ENCODE data around the gene EXOC5.
"Not testable (repeated sequence)": the region's sequence is repeated elsewhere in the genome, so short reads cannot be mapped to it uniquely, and the experiment has no call there.

The EXOC5 gene

DNA sequence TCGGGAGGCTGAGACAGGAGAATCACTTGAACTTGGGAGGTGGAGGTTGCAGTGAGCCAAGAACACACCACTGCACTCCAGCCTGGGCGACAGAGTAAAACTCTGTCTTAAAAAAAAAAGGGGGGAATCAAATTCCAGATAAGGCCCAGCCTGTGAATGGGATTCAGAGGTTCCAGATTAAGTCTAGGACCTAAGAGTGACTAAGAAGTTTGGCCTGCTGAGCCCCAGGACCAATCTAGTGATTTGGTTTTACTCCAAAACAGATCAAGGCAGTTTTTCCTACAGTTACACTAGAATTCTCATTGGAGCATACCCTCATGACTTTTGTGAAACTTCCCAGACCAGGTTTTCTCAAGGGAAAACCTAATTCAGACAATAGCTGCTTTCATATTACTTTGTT lies 22.8 kb downstream of the EXOC5 start:
- Histone ChIP-seq H3K79me2 (peaks cover 2% of the 10 kb centered on the region), H3K36me3 (ENCODE audit: control insufficient read depth, insufficient read depth, low read length) (no peaks in the 10 kb centered on the region), H3K4me3 (ENCODE audit: low read depth, low read length) (no peak overlapping the region), H3K9ac (no peak overlapping the region), H3K27ac (no peak overlapping the region), H3K9me3 (ENCODE audit: control insufficient read depth, low read length) (no peaks in the 10 kb centered on the region), H3K27me3 (ENCODE audit: control insufficient read depth, insufficient read depth, low read length) (no peaks in the 10 kb centered on the region), H3K4me2 (ENCODE audit: low read length) (no peak overlapping the region), H2AFZ (no peak overlapping the region), H3K4me1 (no peaks in the 10 kb centered on the region)
- TF ChIP-seq, protein P1, sequence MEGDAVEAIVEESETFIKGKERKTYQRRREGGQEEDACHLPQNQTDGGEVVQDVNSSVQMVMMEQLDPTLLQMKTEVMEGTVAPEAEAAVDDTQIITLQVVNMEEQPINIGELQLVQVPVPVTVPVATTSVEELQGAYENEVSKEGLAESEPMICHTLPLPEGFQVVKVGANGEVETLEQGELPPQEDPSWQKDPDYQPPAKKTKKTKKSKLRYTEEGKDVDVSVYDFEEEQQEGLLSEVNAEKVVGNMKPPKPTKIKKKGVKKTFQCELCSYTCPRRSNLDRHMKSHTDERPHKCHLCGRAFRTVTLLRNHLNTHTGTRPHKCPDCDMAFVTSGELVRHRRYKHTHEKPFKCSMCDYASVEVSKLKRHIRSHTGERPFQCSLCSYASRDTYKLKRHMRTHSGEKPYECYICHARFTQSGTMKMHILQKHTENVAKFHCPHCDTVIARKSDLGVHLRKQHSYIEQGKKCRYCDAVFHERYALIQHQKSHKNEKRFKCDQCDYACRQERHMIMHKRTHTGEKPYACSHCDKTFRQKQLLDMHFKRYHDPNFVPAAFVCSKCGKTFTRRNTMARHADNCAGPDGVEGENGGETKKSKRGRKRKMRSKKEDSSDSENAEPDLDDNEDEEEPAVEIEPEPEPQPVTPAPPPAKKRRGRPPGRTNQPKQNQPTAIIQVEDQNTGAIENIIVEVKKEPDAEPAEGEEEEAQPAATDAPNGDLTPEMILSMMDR (IDR thresholded peaks at IDR 0.05), result no peak

DNA sequence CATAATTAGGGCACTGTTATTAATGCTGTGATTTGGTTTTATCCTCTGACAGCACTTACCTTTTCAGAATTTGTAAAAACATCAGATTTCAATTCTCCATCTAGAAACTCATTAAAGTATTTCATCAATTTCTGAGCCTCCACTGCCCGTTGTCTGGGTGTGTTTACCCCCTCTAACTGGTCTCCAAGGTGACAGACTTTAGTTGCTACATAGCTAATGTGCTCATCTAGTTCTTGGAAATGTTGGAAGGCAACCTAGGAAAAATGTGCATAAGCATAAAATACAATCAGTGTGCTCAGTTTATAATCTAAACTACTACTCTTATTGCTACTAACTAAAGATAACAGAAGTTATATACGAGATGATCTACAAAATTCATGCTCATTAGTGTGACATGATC lies 24.6 kb downstream of the EXOC5 start:
- no peaks in the 10 kb centered on the region for H3K9me3 ChIP-seq (ENCODE audit: control insufficient read depth, low read length)
- H3K27ac ChIP-seq, result no peak overlapping the region
- H3K36me3 ChIP-seq (ENCODE audit: control insufficient read depth, insufficient read depth, low read length), result no peaks in the 10 kb centered on the region
- no peak overlapping the region for H3K9ac ChIP-seq
- H3K4me2 ChIP-seq (ENCODE audit: low read length), result no peak overlapping the region
- no peaks in the 10 kb centered on the region for H3K27me3 ChIP-seq (ENCODE audit: control insufficient read depth, insufficient read depth, low read length)
- H3K4me1 ChIP-seq, result no peaks in the 10 kb centered on the region
- TF ChIP-seq, protein P1 (IDR thresholded peaks at IDR 0.05), result no peak
- no peak overlapping the region for H3K4me3 ChIP-seq (ENCODE audit: low read depth, low read length)
- no peak overlapping the region for H2AFZ ChIP-seq
- no peaks in the 10 kb centered on the region for H3K79me2 ChIP-seq

DNA sequence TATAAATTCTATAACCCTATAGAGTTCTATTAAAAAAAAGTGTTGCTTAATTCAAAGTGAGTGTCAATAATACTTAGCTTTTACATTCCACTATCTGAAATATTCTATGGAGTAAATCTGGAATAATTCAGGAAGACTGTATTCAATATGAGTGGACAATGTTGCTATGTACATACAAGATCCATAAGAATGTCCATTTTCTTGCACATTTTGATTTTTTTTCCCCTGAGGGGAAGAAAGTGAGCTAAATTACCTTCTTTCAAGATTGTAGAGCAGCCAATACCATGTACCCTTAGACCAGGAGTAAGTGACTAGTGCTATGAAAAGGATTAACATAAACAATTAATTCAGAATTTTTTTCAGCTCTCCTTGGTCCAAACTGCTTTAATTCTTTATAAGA lies 25.4 kb downstream of the EXOC5 start:
- Histone ChIP-seq H3K36me3 (ENCODE audit: control insufficient read depth, insufficient read depth, low read length) (no peaks in the 10 kb centered on the region), H3K27me3 (ENCODE audit: control insufficient read depth, insufficient read depth, low read length) (no peaks in the 10 kb centered on the region), H3K9me3 (ENCODE audit: control insufficient read depth, low read length) (no peaks in the 10 kb centered on the region), H3K4me1 (no peaks in the 10 kb centered on the region), H3K9ac (no peak overlapping the region), H3K79me2 (no peaks in the 10 kb centered on the region), H3K4me3 (ENCODE audit: low read depth, low read length) (no peak overlapping the region), H3K4me2 (ENCODE audit: low read length) (no peak overlapping the region), H2AFZ (no peak overlapping the region), H3K27ac (no peak overlapping the region)
- TF ChIP-seq, protein P1 (IDR thresholded peaks at IDR 0.05), result no peak

DNA sequence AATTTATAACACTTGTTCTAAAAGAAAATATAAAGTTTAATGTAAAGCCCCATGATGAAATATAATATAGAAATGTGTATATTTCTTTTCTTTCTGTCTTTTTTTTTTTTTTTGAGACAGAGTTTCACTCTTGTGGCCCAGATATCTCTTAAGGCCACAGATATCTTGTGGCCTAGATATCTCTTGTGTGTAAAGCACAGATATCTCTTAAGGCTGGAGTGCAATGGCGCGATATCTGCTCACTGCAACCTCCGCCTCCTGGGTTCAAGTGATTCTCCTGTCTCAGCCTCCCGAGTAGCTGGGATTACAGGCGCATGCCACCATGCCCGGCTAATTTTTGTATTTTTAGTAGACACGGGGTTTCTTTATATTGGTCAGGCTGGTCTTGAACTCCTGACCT lies 28.6 kb downstream of the EXOC5 start:
- not testable (repeated sequence) for H3K4me2 ChIP-seq (ENCODE audit: low read length); H3K27ac ChIP-seq; H2AFZ ChIP-seq; H3K79me2 ChIP-seq; H3K36me3 ChIP-seq (ENCODE audit: control insufficient read depth, insufficient read depth, low read length); H3K9me3 ChIP-seq (ENCODE audit: control insufficient read depth, low read length); H3K4me1 ChIP-seq; H3K9ac ChIP-seq; H3K27me3 ChIP-seq (ENCODE audit: control insufficient read depth, insufficient read depth, low read length); H3K4me3 ChIP-seq (ENCODE audit: low read depth, low read length)

DNA sequence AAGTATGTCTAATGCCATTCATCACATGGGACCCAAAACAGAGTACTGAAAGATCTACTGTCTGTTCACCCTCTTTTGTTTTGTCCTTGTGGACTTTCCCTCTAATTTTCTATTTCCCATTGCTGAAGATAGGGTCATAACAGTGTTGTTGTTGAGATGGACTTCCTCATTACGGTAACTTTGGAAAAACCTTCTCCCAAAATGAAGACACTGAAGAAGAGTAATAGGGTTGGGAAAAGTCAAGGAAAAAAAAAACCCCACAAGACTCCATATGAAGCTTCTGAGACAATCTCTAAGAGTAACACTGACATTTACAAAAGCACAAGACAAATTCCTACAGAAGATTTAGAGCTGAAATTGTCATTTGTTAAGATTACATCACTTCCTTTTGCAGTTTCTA lies 36.7 kb downstream of the EXOC5 start:
- Histone ChIP-seq H3K79me2 (no peaks in the 10 kb centered on the region), H3K36me3 (ENCODE audit: control insufficient read depth, insufficient read depth, low read length) (no peaks in the 10 kb centered on the region), H3K4me2 (ENCODE audit: low read length) (no peak overlapping the region), H3K27ac (no peak overlapping the region), H3K4me3 (ENCODE audit: low read depth, low read length) (no peak overlapping the region), H3K9me3 (ENCODE audit: control insufficient read depth, low read length) (no peaks in the 10 kb centered on the region), H3K27me3 (ENCODE audit: control insufficient read depth, insufficient read depth, low read length) (no peaks in the 10 kb centered on the region), H3K4me1 (no peaks in the 10 kb centered on the region), H2AFZ (no peak overlapping the region), H3K9ac (no peak overlapping the region)
- TF ChIP-seq, protein P1 (IDR thresholded peaks at IDR 0.05), result no peak

DNA sequence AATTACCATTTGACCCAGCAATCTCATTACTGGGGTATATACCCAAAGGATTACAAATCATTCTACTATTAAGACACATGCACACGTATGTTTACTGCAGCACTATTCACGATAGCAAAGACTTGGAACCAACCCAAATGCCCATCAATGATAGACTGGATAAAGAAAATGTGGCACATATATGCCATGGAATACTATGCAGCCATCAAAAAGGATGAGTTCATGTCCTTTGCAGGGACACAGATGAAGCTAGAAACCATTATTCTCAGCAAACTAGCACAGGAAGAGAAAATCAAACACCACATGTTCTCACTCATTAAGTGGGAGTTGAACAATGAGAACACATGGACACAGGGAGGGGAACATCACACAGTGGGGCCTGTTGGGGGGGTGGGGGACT lies 40.4 kb downstream of the EXOC5 start:
- not testable (repeated sequence) for H3K36me3 ChIP-seq (ENCODE audit: control insufficient read depth, insufficient read depth, low read length); H2AFZ ChIP-seq; H3K9me3 ChIP-seq (ENCODE audit: control insufficient read depth, low read length); H3K79me2 ChIP-seq; H3K9ac ChIP-seq; H3K4me2 ChIP-seq (ENCODE audit: low read length); H3K27ac ChIP-seq; H3K4me1 ChIP-seq; H3K27me3 ChIP-seq (ENCODE audit: control insufficient read depth, insufficient read depth, low read length); H3K4me3 ChIP-seq (ENCODE audit: low read depth, low read length)
